GM21717 (cell line): ENCODE measurements around the gene RHOH.
"Not testable (repeated sequence)": the region's sequence is repeated elsewhere in the genome, so short reads cannot be mapped to it uniquely, and the experiment has no call there.

Experiments
- ATAC-seq: cut with Tn5 transposase; IDR thresholded peaks from one replicate; pipeline ENCODE4 v1.9.1; 2021; ENCODE audit warnings: mild to moderate bottlenecking, moderate library complexity; ENCODE audit not compliant: unreplicated experiment

The RHOH gene

GRCh38 chr4:40290611-40291186 is 93.9 kb downstream of the RHOH start:
- ATAC-seq = not testable (repeated sequence)

- no peak for ATAC-seq
These were observed 95.5 kb downstream of the RHOH start for GRCh38 chr4:40292313-40292759.

GRCh38 chr4:40294339-40294738 is 97.5 kb downstream of the RHOH start:
- no peak for ATAC-seq

- ATAC-seq = not testable (repeated sequence)
These were observed 98.2 kb downstream of the RHOH start for GRCh38 chr4:40295030-40295429.

- no peak for ATAC-seq
These were observed 98.7 kb downstream of the RHOH start for GRCh38 chr4:40295572-40295971.
